Testis (tissue), 2 donors: Measurements from ENCODE around the gene RAD50.

ENCODE experiments used
- POLR2A ChIP-seq: fragments of 450-650 bp; IDR thresholded peaks from one replicate; pipeline ENCODE4 v1.6.1; 2017; ENCODE audit warnings: antibody characterized with exemption, mild to moderate bottlenecking, moderate library complexity
- TF ChIP-seq, protein P1 (sequence below), 3 experiments: fragments of 450-650 bp in 2 of 3; fragments of 200-600 bp in 1 of 3; sonication (generic) in 1 of 3; IDR thresholded peaks; one replicate each; pipeline ENCODE4 v1.5.1; 2016 to 2019; ENCODE audit warnings: antibody characterized with exemption in 3 of 3, mild to moderate bottlenecking in 2 of 3, moderate library complexity in 1 of 3

DNA sequence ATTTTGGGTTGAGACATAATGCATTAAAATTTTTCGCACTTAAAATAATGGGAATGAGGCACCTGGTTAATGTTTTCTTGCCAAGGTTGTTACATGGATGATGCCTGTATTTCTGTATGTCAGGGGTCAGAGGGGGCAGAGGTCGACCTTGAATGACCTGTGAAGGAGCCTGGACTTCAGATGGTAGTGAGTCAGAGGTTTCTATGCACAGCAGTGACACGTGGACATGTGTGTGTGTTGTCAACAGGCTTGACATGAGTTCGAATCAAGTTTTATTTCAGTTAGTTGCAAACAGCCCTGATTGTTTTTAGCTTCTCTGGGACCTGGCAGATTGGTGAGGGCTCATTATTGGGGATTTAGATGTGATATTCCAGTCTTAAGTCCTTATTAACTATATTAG lies 17.1 kb upstream of the RAD50 start:
- TF ChIP-seq POLR2A: no peak
- TF ChIP-seq, protein P1, sequence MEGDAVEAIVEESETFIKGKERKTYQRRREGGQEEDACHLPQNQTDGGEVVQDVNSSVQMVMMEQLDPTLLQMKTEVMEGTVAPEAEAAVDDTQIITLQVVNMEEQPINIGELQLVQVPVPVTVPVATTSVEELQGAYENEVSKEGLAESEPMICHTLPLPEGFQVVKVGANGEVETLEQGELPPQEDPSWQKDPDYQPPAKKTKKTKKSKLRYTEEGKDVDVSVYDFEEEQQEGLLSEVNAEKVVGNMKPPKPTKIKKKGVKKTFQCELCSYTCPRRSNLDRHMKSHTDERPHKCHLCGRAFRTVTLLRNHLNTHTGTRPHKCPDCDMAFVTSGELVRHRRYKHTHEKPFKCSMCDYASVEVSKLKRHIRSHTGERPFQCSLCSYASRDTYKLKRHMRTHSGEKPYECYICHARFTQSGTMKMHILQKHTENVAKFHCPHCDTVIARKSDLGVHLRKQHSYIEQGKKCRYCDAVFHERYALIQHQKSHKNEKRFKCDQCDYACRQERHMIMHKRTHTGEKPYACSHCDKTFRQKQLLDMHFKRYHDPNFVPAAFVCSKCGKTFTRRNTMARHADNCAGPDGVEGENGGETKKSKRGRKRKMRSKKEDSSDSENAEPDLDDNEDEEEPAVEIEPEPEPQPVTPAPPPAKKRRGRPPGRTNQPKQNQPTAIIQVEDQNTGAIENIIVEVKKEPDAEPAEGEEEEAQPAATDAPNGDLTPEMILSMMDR (IDR thresholded peaks at IDR 0.05): no peak
